GM12878 (cell line): Measurements from ENCODE around the gene PRRX2. TPM values are rescaled to one million over a fixed set of nuclear protein-coding genes. Genes with fewer than 3 reads are reported as not detected.

Experiments
- ATAC-seq: fragments of 200-7000 bp; cut with Tn5 transposase; 3 replicates; pipeline ENCODE4 v1.9.1; 2020; ENCODE audit warnings: mild to moderate bottlenecking, moderate library complexity
- BruUV-seq: library from RNA; stranded (reverse); fragments of 400-500 nt; replicated peaks from 2 replicates; lab custom pipeline; 2021; lab: Mats Ljungman, UMichigan
- CTCF ChIA-PET: fragments of 300-600 bp; sonication (Branson Sonifier 250); formaldehyde crosslinking; extraction: SDS; loops from one replicate; lab custom pipeline; 2021; ENCODE audit warnings: inconsistent platforms; lab: Yijun Ruan, JAX
- POLR2A ChIA-PET: fragments of 350-600 bp; formaldehyde crosslinking; extraction: SDS; loops from one replicate; lab custom pipeline; 2021; ENCODE audit warnings: inconsistent platforms; lab: Charles Lee
- RAD21 ChIA-PET: fragments of 300-600 bp; sonication (Branson Sonifier 250); formaldehyde crosslinking; loops from one replicate; lab custom pipeline; 2023; ENCODE audit warnings: antibody characterized with exemption; ENCODE audit not compliant: unreplicated experiment; lab: Charles Lee
- SMC1A ChIA-PET: fragments of 300-600 bp; sonication (Branson Sonifier 250); formaldehyde crosslinking; loops from one replicate; lab custom pipeline; 2023; ENCODE audit not compliant: unreplicated experiment, uncharacterized antibody; lab: Charles Lee
- DNase-seq: peaks from one replicate; pipeline ENCODE4 v3.0.0-alpha.2; 2011; ENCODE audit warnings: low read depth, low spot score
- FAIRE-seq: peaks from 3 replicates; lab custom pipeline; 2011; peaks lifted over from hg19 to GRCh38; lab: Jason Lieb, UNC
- H2AFZ ChIP-seq: 2 replicates; pipeline ENCODE4 v1.6.0; 2011; ENCODE audit warnings: low read depth, low read length, control low read depth; ENCODE audit not compliant: control insufficient read depth
- H3K27ac ChIP-seq: 2 replicates; pipeline ENCODE4 v1.5.1; 2011; ENCODE audit warnings: control low read depth; ENCODE audit not compliant: control insufficient read depth, insufficient read depth
- H3K27me3 ChIP-seq, 2 experiments: replicated peaks in 1 of 2; 2 replicates each; pipeline versions ENCODE4 v1.6.0 to v1.6.1; 2011; ENCODE audit warnings: low read length in 1 of 2; ENCODE audit not compliant: control insufficient read depth in 2 of 2, insufficient read depth in 2 of 2
- H3K36me3 ChIP-seq, 2 experiments: 2 replicates each; pipeline ENCODE4 v1.5.1; 2011; ENCODE audit warnings: low read length in 1 of 2; ENCODE audit not compliant: control insufficient read depth in 2 of 2, insufficient read depth in 2 of 2
- H3K4me1 ChIP-seq: 2 replicates; pipeline ENCODE4 v1.6.1; 2011; ENCODE audit warnings: mild to moderate bottlenecking, low read length, moderate library complexity, mixed read lengths; ENCODE audit not compliant: control insufficient read depth, insufficient read depth
- H3K4me2 ChIP-seq: 2 replicates; pipeline ENCODE4 v1.6.0; 2011; ENCODE audit warnings: control low read depth; ENCODE audit not compliant: control insufficient read depth, insufficient read depth
- H3K4me3 ChIP-seq: fragments of 200-600 bp; sonication (generic); 2 replicates; pipeline ENCODE4 v1.5.1; 2016
- H3K79me2 ChIP-seq: 2 replicates; pipeline ENCODE4 v1.6.0; 2011; ENCODE audit warnings: low read length; ENCODE audit not compliant: control insufficient read depth, insufficient read depth
- H3K9ac ChIP-seq: 2 replicates; pipeline ENCODE4 v1.8.0; 2011; ENCODE audit warnings: low read length, control low read depth, mixed read lengths; ENCODE audit not compliant: control insufficient read depth, insufficient read depth
- H3K9me3 ChIP-seq: replicated peaks from 3 replicates; pipeline ENCODE4 v1.5.1; 2011; ENCODE audit warnings: mild to moderate bottlenecking, low read length; ENCODE audit not compliant: control insufficient read depth, insufficient read depth
- H4K20me1 ChIP-seq: 2 replicates; pipeline ENCODE4 v1.6.0; 2011; ENCODE audit not compliant: control insufficient read depth, insufficient read depth
- BHLHE40 ChIP-seq, 2 experiments: fragments of 450-650 bp in 1 of 2; IDR thresholded peaks; 2 replicates each; pipeline ENCODE4 v1.6.1; 2011 to 2017; ENCODE audit warnings: low read depth in 2 of 2, borderline replicate concordance in 1 of 2, improper control_type of control experiment in 1 of 2, low read length in 1 of 2, mild to moderate bottlenecking in 1 of 2
- LARP7 ChIP-seq: fragments of 450-650 bp; IDR thresholded peaks from 2 replicates; pipeline ENCODE4 v1.6.1; 2017; ENCODE audit warnings: mild to moderate bottlenecking
- NR2C2 ChIP-seq: IDR thresholded peaks from 2 replicates; pipeline ENCODE4 v1.6.1; 2011; ENCODE audit warnings: borderline replicate concordance, low read depth; ENCODE audit not compliant: control insufficient read depth, insufficient read length
- RB1 ChIP-seq: fragments of 450-650 bp; formaldehyde crosslinking; IDR thresholded peaks from 2 replicates; pipeline ENCODE4 v1.6.1; 2017; ENCODE audit warnings: mild to moderate bottlenecking, borderline replicate concordance
- RELA ChIP-seq: fragments of 450-650 bp; IDR thresholded peaks from 2 replicates; pipeline ENCODE4 v1.8.0; 2014; ENCODE audit warnings: borderline replicate concordance; ENCODE audit not compliant: partially characterized antibody
- WGBS: methylation state at CpG from one replicate; pipeline ENCODE4 v1.1.6; 2016; ENCODE audit warnings: low lambda C conversion rate; ENCODE audit not compliant: insufficient replicate concordance, insufficient coverage; ENCODE audit errors: missing lambda C conversion rate; 5-methylcytosine and 5-hydroxymethylcytosine counted together
- in situ Hi-C: fragments of 300-500 bp; cut with MboI; formaldehyde crosslinking; loops from 9 replicates; pipeline ENCODE4 v1.14.3; 2018; ENCODE audit warnings: mixed read lengths
- intact Hi-C: fragments of 100-400 bp; cut with micrococcal nuclease; formaldehyde crosslinking; loops from one replicate; pipeline ENCODE4 v1.14.2; 2022; ENCODE audit not compliant: unreplicated experiment
- polyA plus RNA-seq, 11 experiments: library from polyadenylated mRNA; depleted of rRNA in 4 of 11; unstranded in 6 of 11; stranded (reverse) in 5 of 11; fragments of >200 nt; fragmentation: Nextera tagmentation in 4 of 11; fragmentation: Illumina TruSeq in 1 of 11; extraction: Ambion mirVana in 4 of 11; extraction: Trizol in 1 of 11; gene quantifications; 1 replicate in 1 of 11; 2 replicates in 10 of 11; pipeline versions ENCODE4 v1.2.1 to v1.2.3, GENCODE V29; 2011 to 2016; ENCODE audit warnings: inconsistent platforms in 2 of 11, missing spikeins in 2 of 11, low read depth in 1 of 11
- total RNA-seq, 4 experiments: library from RNA; depleted of rRNA in 3 of 4; stranded (reverse); fragments of >200 nt in 3 of 4; fragmentation: Illumina TruSeq in 1 of 4; extraction: Trizol in 1 of 4; gene quantifications; 2 replicates each; pipeline versions ENCODE4 v1.2.1 to v1.2.3, GENCODE V29; 2013 to 2021
- TF ChIP-seq, protein P1 (sequence below): fragments of 450-650 bp; IDR thresholded peaks from 2 replicates; pipeline ENCODE4 v1.6.1; 2016; ENCODE audit warnings: mild to moderate bottlenecking, moderate library complexity, borderline replicate concordance
- TF ChIP-seq, protein P2 (sequence below): fragments of 450-650 bp; conservative IDR thresholded peaks from 2 replicates; pipeline ENCODE4 v1.6.1; 2017; ENCODE audit warnings: mild to moderate bottlenecking, moderate library complexity
- TF ChIP-seq, protein P3 (sequence below): IDR thresholded peaks from 2 replicates; pipeline ENCODE4 v1.6.1; 2012; ENCODE audit warnings: low read length, inconsistent platforms
- TF ChIP-seq, protein P4 (sequence below): fragments of 450-650 bp; IDR thresholded peaks from 2 replicates; pipeline ENCODE4 v1.6.1; 2017; ENCODE audit warnings: borderline replicate concordance
- TF ChIP-seq, protein P5 (sequence below): fragments of 150-350 bp; IDR thresholded peaks from 2 replicates; pipeline ENCODE4 v1.6.1; 2014; ENCODE audit warnings: mild to moderate bottlenecking, low read depth, low read length

Gene PRRX2
- total and polyA plus RNA-seq, 10 of the 15 experiments (the other 5 are each of a cell fraction or from before 2014, with no cell fraction given): not detected

DNA sequence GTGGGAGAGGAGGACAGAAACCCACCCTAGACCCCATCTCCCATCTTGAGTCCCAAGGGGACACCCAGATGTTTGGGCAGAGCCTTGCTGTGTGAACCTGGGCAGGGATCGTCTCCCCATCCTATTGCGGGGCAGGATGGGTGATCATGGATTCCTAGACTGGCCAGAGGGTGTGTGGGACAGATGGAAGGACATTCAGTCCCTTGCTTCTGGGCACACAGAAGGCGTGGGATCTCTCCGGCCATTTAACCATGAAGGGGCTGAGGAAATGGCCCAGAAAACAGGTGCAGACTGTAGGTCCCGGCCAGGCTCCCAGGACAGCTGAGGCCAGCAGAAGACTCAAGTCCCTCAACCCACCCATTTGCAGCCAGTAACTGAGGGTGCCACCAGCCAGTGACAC is 57.5 kb downstream of the PRRX2 start (continued):
- TF ChIP-seq, protein P1, sequence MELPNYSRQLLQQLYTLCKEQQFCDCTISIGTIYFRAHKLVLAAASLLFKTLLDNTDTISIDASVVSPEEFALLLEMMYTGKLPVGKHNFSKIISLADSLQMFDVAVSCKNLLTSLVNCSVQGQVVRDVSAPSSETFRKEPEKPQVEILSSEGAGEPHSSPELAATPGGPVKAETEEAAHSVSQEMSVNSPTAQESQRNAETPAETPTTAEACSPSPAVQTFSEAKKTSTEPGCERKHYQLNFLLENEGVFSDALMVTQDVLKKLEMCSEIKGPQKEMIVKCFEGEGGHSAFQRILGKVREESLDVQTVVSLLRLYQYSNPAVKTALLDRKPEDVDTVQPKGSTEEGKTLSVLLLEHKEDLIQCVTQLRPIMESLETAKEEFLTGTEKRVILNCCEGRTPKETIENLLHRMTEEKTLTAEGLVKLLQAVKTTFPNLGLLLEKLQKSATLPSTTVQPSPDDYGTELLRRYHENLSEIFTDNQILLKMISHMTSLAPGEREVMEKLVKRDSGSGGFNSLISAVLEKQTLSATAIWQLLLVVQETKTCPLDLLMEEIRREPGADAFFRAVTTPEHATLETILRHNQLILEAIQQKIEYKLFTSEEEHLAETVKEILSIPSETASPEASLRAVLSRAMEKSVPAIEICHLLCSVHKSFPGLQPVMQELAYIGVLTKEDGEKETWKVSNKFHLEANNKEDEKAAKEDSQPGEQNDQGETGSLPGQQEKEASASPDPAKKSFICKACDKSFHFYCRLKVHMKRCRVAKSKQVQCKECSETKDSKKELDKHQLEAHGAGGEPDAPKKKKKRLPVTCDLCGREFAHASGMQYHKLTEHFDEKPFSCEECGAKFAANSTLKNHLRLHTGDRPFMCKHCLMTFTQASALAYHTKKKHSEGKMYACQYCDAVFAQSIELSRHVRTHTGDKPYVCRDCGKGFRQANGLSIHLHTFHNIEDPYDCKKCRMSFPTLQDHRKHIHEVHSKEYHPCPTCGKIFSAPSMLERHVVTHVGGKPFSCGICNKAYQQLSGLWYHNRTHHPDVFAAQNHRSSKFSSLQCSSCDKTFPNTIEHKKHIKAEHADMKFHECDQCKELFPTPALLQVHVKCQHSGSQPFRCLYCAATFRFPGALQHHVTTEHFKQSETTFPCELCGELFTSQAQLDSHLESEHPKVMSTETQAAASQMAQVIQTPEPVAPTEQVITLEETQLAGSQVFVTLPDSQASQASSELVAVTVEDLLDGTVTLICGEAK: no peak
- TF ChIP-seq, protein P2, sequence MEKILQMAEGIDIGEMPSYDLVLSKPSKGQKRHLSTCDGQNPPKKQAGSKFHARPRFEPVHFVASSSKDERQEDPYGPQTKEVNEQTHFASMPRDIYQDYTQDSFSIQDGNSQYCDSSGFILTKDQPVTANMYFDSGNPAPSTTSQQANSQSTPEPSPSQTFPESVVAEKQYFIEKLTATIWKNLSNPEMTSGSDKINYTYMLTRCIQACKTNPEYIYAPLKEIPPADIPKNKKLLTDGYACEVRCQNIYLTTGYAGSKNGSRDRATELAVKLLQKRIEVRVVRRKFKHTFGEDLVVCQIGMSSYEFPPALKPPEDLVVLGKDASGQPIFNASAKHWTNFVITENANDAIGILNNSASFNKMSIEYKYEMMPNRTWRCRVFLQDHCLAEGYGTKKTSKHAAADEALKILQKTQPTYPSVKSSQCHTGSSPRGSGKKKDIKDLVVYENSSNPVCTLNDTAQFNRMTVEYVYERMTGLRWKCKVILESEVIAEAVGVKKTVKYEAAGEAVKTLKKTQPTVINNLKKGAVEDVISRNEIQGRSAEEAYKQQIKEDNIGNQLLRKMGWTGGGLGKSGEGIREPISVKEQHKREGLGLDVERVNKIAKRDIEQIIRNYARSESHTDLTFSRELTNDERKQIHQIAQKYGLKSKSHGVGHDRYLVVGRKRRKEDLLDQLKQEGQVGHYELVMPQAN: no peak

DNA sequence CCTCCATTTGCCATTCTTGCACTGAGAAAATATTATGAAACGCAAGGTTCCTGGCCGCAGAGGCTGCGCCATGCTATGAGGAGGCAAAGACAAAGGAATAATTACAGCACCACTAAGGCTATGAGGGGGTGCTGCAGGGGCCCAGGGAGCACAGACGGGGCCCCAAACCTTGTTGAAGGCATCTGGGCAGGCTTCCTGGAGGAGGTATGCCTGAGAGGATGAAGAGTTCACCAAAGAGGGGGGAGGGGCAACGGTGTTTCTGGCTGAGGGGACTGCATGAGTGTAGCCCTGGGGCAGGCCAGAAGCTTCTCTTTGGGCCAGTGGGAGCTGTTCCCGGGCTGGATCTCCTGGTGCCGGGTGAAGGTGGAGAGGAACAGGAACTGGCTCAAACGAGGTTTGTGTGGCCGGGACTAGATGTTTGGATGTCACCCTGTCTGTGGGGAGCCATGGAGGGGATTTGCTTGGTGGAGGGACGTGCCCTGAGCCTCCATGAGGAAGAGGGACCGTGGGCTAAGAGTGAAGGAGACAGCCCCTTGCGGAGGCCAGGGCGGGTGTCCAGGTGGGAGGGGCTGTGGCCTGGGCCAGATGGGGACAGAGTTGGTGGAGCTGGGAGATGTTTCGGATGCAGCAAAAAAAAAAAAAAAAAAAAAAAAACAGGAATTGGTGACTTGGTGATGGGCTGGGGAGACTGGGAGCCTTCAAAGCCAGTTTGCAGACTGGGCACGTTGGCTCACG is 59.2 kb downstream of the PRRX2 start:
- in situ Hi-C loops: no loop called here
- intact Hi-C loops: no loop called here
- POLR2A ChIA-PET: no interaction called here
- no peaks in the 10 kb centered on the region for H4K20me1 ChIP-seq
- H3K9me3 ChIP-seq: no peaks in the 10 kb centered on the region
- no peaks in the 10 kb centered on the region for H3K79me2 ChIP-seq
- no peaks in the 10 kb centered on the region for H3K36me3 ChIP-seq
- 53% methylated on average over 16 of the region's 16 CpGs for WGBS
- SMC1A ChIA-PET: no interaction called here
- H3K9ac ChIP-seq: no peak overlapping the region
- no peak overlapping the region for H3K27ac ChIP-seq
- CTCF ChIA-PET: interaction anchor here (0.5 to 5.1 kb wide), 4 partner anchors 14 to 60 kb away, joined by 3 to 45 read pairs (median 4); no protein-coding TSS in a partner anchor
- ATAC-seq (no peak), DNase-seq (no peak), FAIRE-seq (no peak)
- no peak overlapping the region for H3K4me3 ChIP-seq
- BruUV-seq: no TSS peak
- RAD21 ChIA-PET: no interaction called here
- no peaks in the 10 kb centered on the region; a peak in 1 of 4 replicates for H3K27me3 ChIP-seq
- no peaks in the 10 kb centered on the region for H3K4me1 ChIP-seq
- H2AFZ ChIP-seq: no peak overlapping the region
- no peak overlapping the region for H3K4me2 ChIP-seq
- no peak for TF ChIP-seq LARP7
- no peak for TF ChIP-seq RELA
- TF ChIP-seq, protein P3, sequence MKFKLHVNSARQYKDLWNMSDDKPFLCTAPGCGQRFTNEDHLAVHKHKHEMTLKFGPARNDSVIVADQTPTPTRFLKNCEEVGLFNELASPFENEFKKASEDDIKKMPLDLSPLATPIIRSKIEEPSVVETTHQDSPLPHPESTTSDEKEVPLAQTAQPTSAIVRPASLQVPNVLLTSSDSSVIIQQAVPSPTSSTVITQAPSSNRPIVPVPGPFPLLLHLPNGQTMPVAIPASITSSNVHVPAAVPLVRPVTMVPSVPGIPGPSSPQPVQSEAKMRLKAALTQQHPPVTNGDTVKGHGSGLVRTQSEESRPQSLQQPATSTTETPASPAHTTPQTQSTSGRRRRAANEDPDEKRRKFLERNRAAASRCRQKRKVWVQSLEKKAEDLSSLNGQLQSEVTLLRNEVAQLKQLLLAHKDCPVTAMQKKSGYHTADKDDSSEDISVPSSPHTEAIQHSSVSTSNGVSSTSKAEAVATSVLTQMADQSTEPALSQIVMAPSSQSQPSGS: no peak
- TF ChIP-seq, protein P4, sequence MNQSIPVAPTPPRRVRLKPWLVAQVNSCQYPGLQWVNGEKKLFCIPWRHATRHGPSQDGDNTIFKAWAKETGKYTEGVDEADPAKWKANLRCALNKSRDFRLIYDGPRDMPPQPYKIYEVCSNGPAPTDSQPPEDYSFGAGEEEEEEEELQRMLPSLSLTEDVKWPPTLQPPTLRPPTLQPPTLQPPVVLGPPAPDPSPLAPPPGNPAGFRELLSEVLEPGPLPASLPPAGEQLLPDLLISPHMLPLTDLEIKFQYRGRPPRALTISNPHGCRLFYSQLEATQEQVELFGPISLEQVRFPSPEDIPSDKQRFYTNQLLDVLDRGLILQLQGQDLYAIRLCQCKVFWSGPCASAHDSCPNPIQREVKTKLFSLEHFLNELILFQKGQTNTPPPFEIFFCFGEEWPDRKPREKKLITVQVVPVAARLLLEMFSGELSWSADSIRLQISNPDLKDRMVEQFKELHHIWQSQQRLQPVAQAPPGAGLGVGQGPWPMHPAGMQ: no peak
- no peak for TF ChIP-seq BHLHE40 (IDR thresholded peaks at IDR 0.05; ENCODE audit: borderline replicate concordance in 1 of 2, low read depth in 2 of 2, low read length in 1 of 2)
- TF ChIP-seq, protein P5, sequence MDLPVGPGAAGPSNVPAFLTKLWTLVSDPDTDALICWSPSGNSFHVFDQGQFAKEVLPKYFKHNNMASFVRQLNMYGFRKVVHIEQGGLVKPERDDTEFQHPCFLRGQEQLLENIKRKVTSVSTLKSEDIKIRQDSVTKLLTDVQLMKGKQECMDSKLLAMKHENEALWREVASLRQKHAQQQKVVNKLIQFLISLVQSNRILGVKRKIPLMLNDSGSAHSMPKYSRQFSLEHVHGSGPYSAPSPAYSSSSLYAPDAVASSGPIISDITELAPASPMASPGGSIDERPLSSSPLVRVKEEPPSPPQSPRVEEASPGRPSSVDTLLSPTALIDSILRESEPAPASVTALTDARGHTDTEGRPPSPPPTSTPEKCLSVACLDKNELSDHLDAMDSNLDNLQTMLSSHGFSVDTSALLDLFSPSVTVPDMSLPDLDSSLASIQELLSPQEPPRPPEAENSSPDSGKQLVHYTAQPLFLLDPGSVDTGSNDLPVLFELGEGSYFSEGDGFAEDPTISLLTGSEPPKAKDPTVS: no peak
- no peak for TF ChIP-seq NR2C2
- no peak for TF ChIP-seq RB1
